Peyer's patch (tissue), 4 donors: ENCODE results near the gene ZFP2. TPM values are rescaled to one million over a fixed set of nuclear protein-coding genes. Genes with fewer than 3 reads are reported as not detected.
"Not testable (repeated sequence)": the region's sequence is repeated elsewhere in the genome, so short reads cannot be mapped to it uniquely, and the experiment has no call there.

Experiments
- DNase-seq, 3 donors: peaks; one replicate each; pipeline ENCODE4 v3.0.0-alpha.2; 2017 to 2019
- H3K27ac ChIP-seq, 4 donors: fragments of 200-600 bp; sonication (generic); one replicate each; pipeline ENCODE4 v1.5.1; 2016 to 2019
- H3K27me3 ChIP-seq, 2 donors: fragments of 200-600 bp; sonication (generic); one replicate each; pipeline ENCODE4 v1.5.1; 2019
- H3K36me3 ChIP-seq, 3 donors: fragments of 200-600 bp; sonication (generic); one replicate each; pipeline ENCODE4 v1.5.1; 2016 to 2019
- H3K4me1 ChIP-seq, 4 donors: fragments of 200-600 bp; sonication (generic); one replicate each; pipeline ENCODE4 v1.5.1; 2016 to 2019
- H3K4me3 ChIP-seq, 4 donors: fragments of 200-600 bp; sonication (generic); 1 replicate in 3 of 4; 2 replicates in 1 of 4; pipeline ENCODE4 v1.5.1; 2016 to 2019; ENCODE audit warnings: mild to moderate bottlenecking in 1 of 4
- H3K9me3 ChIP-seq, 4 donors: fragments of 200-600 bp; sonication (generic); one replicate each; pipeline ENCODE4 v1.5.1; 2016 to 2019; ENCODE audit warnings: mild to moderate bottlenecking in 1 of 4
- CTCF ChIP-seq, 6 experiments: fragments of 450-650 bp in 4 of 6; fragments of 200-600 bp in 2 of 6; sonication (generic) in 1 of 6; IDR thresholded peaks; one replicate each; pipeline ENCODE4 v1.5.1; 2017 to 2019; ENCODE audit warnings: antibody characterized with exemption in 6 of 6, mild to moderate bottlenecking in 3 of 6, moderate library complexity in 1 of 6
- POLR2A ChIP-seq, 2 donors: fragments of 450-650 bp; IDR thresholded peaks; one replicate each; pipeline ENCODE4 v1.5.1; 2017; ENCODE audit warnings: antibody characterized with exemption in 2 of 2, mild to moderate bottlenecking in 2 of 2, moderate library complexity in 2 of 2
- total RNA-seq, 4 donors: library from RNA; depleted of rRNA; stranded (reverse); fragments of >200 nt; gene quantifications; one replicate each; pipeline ENCODE4 v1.1.0, GENCODE V29; 2016

The ZFP2 gene
- total RNA-seq, result 1 to 10 TPM in 1 of 4 donors, under 1 TPM in 2, not detected in 1; 0.70 to 7.4 (median 0.80) TPM

DNA sequence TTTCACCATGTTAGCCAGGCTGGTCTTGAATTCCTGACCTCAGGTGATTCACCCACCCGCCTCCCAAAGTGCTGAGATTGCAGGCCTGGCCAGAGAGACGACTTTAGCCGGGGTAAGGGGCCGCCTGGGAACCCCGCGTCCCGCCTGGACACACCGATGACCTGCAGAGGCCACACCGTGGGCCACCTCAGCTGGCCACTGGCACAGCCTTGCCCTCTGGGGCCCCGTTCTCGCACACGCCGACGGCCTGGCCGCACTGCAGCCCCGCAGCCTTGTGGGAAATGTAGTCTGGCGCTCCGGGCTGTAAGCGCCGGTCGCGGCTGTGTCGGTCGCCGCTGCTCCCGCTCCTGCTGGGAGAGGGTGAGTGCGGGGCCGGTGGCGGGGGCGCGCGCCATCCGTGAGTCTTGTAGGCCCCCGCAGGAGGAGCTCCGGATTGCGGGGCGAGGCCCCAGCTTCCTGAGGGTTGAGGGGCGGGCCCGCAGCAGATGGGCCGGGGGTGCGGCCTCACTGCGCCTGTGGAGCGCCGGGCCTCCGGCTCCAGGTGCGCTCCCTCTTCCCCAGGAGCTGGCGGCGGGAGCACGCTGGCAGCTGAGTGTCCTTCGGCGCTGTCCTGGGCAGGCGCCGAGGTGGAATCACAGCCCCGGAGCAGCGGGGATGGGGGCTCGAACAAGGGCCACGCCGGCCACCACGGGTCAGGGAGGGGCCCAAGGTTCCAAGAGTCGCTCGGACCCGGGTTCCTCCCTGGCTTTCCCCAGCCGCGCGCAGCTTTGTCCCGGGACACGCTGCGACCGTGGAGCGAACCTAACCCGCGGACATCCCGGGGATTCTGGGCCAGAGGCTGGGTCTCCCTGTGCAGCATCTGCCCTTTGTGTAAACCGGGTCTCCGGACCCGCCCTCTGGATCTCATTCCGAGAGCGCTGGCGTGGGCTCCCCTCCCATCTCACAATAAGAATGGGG, at the start of gene ZFP2:
ZFP2 (plus strand) TSS at position 299 of the 957 bp plus-strand sequence. CDS start 35,401 bp downstream, outside the sequence.
- no peaks in the 10 kb centered on the region for H3K36me3 ChIP-seq
- no peaks in the 10 kb centered on the region for H3K27me3 ChIP-seq
- peak; percentile 22 to 79 (median 75) for DNase-seq
- H3K9me3 ChIP-seq, result peaks cover 0 to 5% (median 0%) of the 10 kb centered on the region in 4 donors
- peak within 1 kb of the TSS; percentile 57 to 96 (median 68) for H3K4me3 ChIP-seq
- H3K4me1 ChIP-seq, result no peaks in the 10 kb centered on the region
- peak within 1 kb of the TSS in 3 of 4 donors; percentile 18 to 56 (median 55) for H3K27ac ChIP-seq
- no peak for TF ChIP-seq CTCF (IDR thresholded peaks at IDR 0.05)
- no peak for TF ChIP-seq POLR2A (IDR thresholded peaks at IDR 0.05)

DNA sequence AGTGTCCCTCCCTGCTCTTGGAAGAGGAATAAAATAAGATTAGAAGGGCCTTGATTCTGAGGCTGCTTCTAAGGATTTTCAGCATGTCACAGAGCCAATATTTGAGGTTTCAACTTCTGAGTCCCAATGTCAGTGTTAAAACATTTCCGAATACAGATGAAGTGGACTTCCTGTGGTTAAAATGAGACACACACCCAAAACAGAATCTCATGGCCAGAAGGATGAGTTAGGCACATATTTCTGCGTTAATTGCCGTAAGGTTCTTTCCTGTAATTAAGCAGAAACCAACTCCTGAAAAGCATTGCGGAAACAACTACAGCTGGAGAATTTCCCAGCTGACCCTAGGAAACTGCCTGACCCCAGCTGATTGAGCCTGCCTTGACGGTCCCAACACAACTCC, 46.4 kb upstream of the ZFP2 start:
- no peak for TF ChIP-seq CTCF (IDR thresholded peaks at IDR 0.05)
- TF ChIP-seq POLR2A (IDR thresholded peaks at IDR 0.05), result no peak
- no peaks in the 10 kb centered on the region for H3K9me3 ChIP-seq
- H3K4me1 ChIP-seq, result no peaks in the 10 kb centered on the region
- no peak for DNase-seq
- H3K36me3 ChIP-seq, result no peaks in the 10 kb centered on the region
- no peak overlapping the region for H3K27ac ChIP-seq
- no peaks in the 10 kb centered on the region for H3K27me3 ChIP-seq
- H3K4me3 ChIP-seq, result no peak overlapping the region

GRCh38 chr5:178851951-178852350, 43.8 kb upstream of the ZFP2 start:
- Histone ChIP-seq H3K27ac (no peak overlapping the region), H3K4me3 (no peak overlapping the region), H3K27me3 (no peaks in the 10 kb centered on the region), H3K9me3 (no peaks in the 10 kb centered on the region), H3K36me3 (no peaks in the 10 kb centered on the region), H3K4me1 (no peaks in the 10 kb centered on the region)
- TF ChIP-seq POLR2A (IDR thresholded peaks at IDR 0.05) (no peak), CTCF (IDR thresholded peaks at IDR 0.05) (no peak)
- DNase-seq, result no peak

- Histone ChIP-seq H3K4me1 (no peaks in the 10 kb centered on the region), H3K27ac (no peak overlapping the region), H3K36me3 (no peaks in the 10 kb centered on the region), H3K27me3 (no peaks in the 10 kb centered on the region), H3K4me3 (no peak overlapping the region), H3K9me3 (no peaks in the 10 kb centered on the region)
- TF ChIP-seq CTCF (IDR thresholded peaks at IDR 0.05) (no peak), POLR2A (IDR thresholded peaks at IDR 0.05) (no peak)
- no peak for DNase-seq
Observed at GRCh38 chr5:178854284-178854683, 41.4 kb upstream of the ZFP2 start.

DNA sequence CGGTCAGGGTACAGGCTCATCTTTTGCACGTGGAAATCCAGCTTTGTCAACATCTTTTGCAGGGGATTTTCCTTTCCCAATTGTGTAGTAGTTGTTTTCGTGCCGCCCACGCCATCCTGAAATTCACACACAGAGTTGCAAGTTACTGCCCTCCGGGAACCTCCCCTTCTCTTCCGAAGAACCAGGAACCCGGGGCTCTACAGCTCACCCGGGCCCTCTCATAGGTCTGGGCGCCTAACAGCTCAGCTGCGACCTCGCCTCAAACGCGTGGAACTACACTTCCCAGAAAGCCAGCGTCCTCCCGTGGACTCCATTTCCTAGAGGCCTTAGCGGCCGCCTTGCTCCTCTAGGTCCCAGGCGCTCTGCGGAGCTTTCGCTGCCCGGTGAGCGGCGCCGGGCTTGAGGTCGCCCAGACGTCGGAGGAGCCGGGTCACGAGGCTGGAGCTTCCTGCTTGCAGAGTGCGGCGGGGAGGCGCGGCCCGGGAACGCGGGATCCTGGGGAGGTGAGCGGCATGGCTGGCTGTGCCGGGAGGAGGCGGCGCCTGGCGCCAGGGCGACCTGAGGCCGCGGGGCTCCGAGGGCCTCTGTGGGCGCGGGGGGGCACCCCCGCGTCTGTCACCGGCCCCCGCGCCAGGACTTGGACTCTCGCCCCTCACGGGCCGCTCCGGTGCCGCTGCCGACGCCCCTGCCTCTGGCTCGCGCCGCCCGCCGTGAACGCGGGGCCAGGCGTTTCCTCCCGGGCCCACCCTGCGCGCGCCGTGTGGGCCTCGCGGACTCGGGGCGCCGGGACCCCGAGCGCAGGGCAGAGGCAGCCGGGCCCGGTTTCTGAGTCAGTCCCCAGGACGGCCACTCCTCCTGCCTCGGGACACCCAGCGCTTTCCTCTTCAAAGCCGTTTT, 35.8 kb upstream of the ZFP2 start, which contains the start of gene ZNF354B:
ZNF354B (plus strand) TSS at position 329 of the 897 bp plus-strand sequence. CDS start 1,095 bp downstream, outside the sequence.
- Histone ChIP-seq H3K9me3 (no peaks in the 10 kb centered on the region), H3K27me3 (no peaks in the 10 kb centered on the region), H3K36me3 (peaks cover 0 to 13% (median 0%) of the 10 kb centered on the region in 3 donors), H3K27ac (peak within 1 kb of the TSS; percentile 70 to 88 (median 82)), H3K4me1 (no peaks in the 10 kb centered on the region), H3K4me3 (peak within 1 kb of the TSS; percentile 78 to 99 (median 93))
- DNase-seq, result peak; percentile 87 to 96 (median 92)
- peak; percentile 37 to 63 for TF ChIP-seq POLR2A (IDR thresholded peaks at IDR 0.05)
- TF ChIP-seq CTCF (IDR thresholded peaks at IDR 0.05), result peak in 3 of 6 experiments; percentile 2 to 29 (median 11)

- peak overlapping the region in 2 of 4 donors; percentile 70 to 88 for H3K27ac ChIP-seq
- H3K4me1 ChIP-seq, H3K9me3 ChIP-seq, H3K27me3 ChIP-seq, DNase-seq: not testable (repeated sequence)
- H3K36me3 ChIP-seq, result peaks cover 0 to 19% (median 0%) of the 10 kb centered on the region in 3 donors
- H3K4me3 ChIP-seq, result peak overlapping the region; percentile 78 to 99 (median 93)
Observed at GRCh38 chr5:178860615-178861014, 35.1 kb upstream of the ZFP2 start.
